Mucosa of descending colon (tissue), 3 donors: ENCODE results near the gene PLAU. TPM values are rescaled to one million over a fixed set of nuclear protein-coding genes. Genes with fewer than 3 reads are reported as not detected.
"Not testable (repeated sequence)": the region's sequence is repeated elsewhere in the genome, so short reads cannot be mapped to it uniquely, and the experiment has no call there.

ENCODE experiments used
- ATAC-seq: fragments of 200-7000 bp; cut with Tn5 transposase; one replicate; pipeline ENCODE4 v1.9.1; 2020; ENCODE audit warnings: mild to moderate bottlenecking, moderate library complexity
- DNase-seq, 3 donors: peaks; one replicate each; pipeline ENCODE4 v3.0.0-alpha.2; 2020
- H3K36me3 ChIP-seq: fragments of 200-600 bp; one replicate; pipeline ENCODE4 v1.8.0; 2021; ENCODE audit warnings: low read depth, mild to moderate bottlenecking
- H3K4me1 ChIP-seq: fragments of 200-600 bp; one replicate; pipeline ENCODE4 v1.8.0; 2021; ENCODE audit warnings: low read depth, mild to moderate bottlenecking
- H3K4me3 ChIP-seq: fragments of 200-600 bp; one replicate; pipeline ENCODE4 v1.8.0; 2021; ENCODE audit warnings: mild to moderate bottlenecking
- H3K9me3 ChIP-seq: fragments of 200-600 bp; one replicate; pipeline ENCODE4 v1.8.0; 2021; ENCODE audit warnings: mild to moderate bottlenecking
- intact Hi-C, 2 donors: fragments of 100-400 bp; cut with DNase I in 1 of 2; cut with micrococcal nuclease in 1 of 2; formaldehyde crosslinking; loops; one replicate each; pipeline versions ENCODE4 v1.11.0 to v1.11.1; 2022; cut with DNase I, micrococcal nuclease
- total RNA-seq, 3 donors: library from RNA; stranded (reverse); fragmentation: NEBNext Ultra II Directional in 2 of 3; extraction: Animal tissue kit (Norgen Biotek cat#: 25700) in 2 of 3; gene quantifications; one replicate each; pipeline versions ENCODE4 v1.2.1 to v1.2.4, GENCODE V29; 2021 to 2023
- TF ChIP-seq, protein P1 (sequence below): fragments of 200-600 bp; IDR thresholded peaks from one replicate; pipeline ENCODE4 v1.8.0; 2022; ENCODE audit warnings: antibody characterized with exemption, mild to moderate bottlenecking
- donor health status: DM: no; HTN: no; CAD: no; lungs with moderate emphysema.
- donor health status: DM: no; HTN: no; CAD: no.
- donor health status: DM: no; HTN: yes; CAD: no.

PLAU gene
- total RNA-seq, 3 donors from 2014 or later, result 4.6 to 10.3 (median 5.8) TPM

DNA sequence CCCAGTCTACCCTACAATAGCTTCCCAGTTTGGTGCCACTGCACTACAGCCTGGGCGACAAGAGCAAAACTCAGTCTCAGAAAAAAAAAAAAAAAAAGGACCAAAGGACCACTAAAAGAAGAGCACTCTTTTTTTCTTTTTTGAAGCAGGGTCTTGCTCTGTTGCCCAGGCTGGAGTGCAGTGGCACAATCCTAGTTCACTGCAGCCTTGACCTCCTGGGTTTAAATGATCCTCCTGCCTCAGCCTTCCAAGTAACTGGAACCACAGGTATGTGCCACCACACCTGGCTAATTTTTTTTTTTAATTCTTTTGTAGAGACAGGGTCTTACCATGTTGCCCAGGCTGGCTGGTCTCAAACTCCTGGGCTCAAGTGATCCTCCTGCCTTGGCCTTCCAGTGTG, 14.0 kb downstream of the PLAU start:
- ATAC-seq, result no peak
- H3K4me1 ChIP-seq, result no peaks in the 10 kb centered on the region
- no peaks in the 10 kb centered on the region for H3K36me3 ChIP-seq
- H3K4me3 ChIP-seq, result no peak overlapping the region
- TF ChIP-seq, protein P1, sequence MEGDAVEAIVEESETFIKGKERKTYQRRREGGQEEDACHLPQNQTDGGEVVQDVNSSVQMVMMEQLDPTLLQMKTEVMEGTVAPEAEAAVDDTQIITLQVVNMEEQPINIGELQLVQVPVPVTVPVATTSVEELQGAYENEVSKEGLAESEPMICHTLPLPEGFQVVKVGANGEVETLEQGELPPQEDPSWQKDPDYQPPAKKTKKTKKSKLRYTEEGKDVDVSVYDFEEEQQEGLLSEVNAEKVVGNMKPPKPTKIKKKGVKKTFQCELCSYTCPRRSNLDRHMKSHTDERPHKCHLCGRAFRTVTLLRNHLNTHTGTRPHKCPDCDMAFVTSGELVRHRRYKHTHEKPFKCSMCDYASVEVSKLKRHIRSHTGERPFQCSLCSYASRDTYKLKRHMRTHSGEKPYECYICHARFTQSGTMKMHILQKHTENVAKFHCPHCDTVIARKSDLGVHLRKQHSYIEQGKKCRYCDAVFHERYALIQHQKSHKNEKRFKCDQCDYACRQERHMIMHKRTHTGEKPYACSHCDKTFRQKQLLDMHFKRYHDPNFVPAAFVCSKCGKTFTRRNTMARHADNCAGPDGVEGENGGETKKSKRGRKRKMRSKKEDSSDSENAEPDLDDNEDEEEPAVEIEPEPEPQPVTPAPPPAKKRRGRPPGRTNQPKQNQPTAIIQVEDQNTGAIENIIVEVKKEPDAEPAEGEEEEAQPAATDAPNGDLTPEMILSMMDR, result no peak
- no peak for DNase-seq
- intact Hi-C loops, result no loop called here
- H3K9me3 ChIP-seq, result no peaks in the 10 kb centered on the region

DNA sequence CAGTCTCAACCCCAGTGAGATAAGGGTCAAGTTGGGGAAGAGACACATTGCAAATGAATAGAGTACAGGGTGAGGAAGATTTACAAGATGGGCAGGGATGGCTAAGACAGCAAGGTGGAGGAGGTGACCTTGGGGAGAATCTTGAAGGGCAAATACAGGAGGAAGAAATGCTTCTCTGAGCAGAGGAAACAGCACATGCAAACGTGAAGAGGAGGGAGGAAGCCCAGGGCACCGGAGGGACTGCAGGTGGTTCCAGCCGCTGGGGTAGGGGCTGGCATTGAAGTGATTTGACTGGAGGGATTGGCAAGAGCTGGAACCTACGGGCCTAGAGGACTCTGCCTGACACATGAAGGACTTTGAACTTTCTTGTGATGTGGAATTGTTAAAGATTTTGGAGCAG, 14.6 kb downstream of the PLAU start:
- TF ChIP-seq, protein P1, result no peak
- Histone ChIP-seq H3K9me3 (no peaks in the 10 kb centered on the region), H3K4me1 (no peaks in the 10 kb centered on the region), H3K4me3 (no peak overlapping the region), H3K36me3 (no peaks in the 10 kb centered on the region)
- ATAC-seq (no peak), DNase-seq (no peak)
- intact Hi-C loops, result no loop called here

DNA sequence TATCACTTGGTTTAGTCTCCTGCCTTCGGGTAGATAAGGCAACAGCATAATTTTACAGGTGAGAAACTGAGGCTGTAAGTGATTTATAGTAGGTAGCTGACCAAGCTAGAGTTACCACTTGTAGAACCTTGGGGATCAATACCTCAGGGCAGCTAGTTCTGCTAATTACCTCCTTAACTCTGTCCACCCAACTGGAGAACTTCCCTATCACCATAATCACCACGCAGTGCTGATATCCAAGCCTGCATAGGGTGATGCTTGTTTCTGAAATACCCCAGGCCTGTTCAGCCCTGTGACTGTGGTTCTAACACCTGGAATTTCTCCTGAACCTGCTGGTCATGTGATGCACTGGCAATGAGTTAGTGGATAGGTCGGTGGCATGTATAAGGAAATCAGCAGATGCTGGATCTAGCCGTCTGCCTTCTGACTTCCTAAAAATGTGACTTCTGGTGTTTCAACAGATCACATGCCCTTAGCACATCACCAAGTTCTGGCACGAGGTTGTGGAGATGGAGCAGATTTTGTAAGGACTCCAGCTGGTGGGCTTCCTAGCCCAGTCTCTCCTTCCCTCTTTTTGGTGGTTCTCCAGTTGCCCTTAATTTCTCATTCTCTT, 15.3 kb downstream of the PLAU start:
- Histone ChIP-seq H3K36me3 (no peaks in the 10 kb centered on the region), H3K4me3 (no peak overlapping the region), H3K9me3 (no peaks in the 10 kb centered on the region), H3K4me1 (no peaks in the 10 kb centered on the region)
- TF ChIP-seq, protein P1, result no peak
- intact Hi-C loops, result no loop called here
- peak; percentile 46 for ATAC-seq
- peak in 1 of 3 donors; percentile 21 for DNase-seq

DNA sequence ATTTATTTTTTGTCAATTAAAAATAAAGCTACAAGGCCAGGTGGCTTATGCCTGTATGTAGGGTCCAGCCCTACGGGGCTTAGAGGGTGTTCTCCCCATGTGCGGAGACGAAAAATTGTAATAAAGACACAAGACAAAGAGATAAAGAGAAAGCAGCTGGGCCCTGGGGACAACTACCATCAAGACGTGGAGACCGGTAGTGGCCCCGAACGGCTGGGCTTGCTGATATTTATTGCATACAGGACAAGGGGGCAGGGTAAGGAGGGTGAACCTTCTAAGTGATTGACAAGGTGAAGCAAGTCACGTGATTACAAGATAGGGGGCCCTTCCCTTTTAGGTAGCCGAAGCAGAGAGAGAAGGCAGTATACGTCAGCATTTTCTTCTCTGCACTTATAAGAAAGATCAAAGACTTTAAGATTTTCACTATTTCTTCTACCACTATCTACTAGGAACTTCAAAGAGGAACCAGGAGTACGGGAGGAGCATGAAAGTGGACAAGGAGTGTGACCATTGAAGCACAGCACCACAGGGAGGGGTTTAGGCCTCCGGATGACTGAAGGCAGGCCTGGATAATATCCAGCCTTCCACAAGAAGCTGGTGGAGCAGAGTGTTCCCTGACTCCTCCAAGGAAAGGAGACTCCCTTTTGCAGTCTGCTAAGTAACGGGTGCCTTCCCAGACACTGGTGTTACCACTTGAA, 19.8 kb downstream of the PLAU start:
- H3K36me3 ChIP-seq, H3K4me1 ChIP-seq, DNase-seq, intact Hi-C loops, H3K9me3 ChIP-seq, H3K4me3 ChIP-seq, ATAC-seq: not testable (repeated sequence)

DNA sequence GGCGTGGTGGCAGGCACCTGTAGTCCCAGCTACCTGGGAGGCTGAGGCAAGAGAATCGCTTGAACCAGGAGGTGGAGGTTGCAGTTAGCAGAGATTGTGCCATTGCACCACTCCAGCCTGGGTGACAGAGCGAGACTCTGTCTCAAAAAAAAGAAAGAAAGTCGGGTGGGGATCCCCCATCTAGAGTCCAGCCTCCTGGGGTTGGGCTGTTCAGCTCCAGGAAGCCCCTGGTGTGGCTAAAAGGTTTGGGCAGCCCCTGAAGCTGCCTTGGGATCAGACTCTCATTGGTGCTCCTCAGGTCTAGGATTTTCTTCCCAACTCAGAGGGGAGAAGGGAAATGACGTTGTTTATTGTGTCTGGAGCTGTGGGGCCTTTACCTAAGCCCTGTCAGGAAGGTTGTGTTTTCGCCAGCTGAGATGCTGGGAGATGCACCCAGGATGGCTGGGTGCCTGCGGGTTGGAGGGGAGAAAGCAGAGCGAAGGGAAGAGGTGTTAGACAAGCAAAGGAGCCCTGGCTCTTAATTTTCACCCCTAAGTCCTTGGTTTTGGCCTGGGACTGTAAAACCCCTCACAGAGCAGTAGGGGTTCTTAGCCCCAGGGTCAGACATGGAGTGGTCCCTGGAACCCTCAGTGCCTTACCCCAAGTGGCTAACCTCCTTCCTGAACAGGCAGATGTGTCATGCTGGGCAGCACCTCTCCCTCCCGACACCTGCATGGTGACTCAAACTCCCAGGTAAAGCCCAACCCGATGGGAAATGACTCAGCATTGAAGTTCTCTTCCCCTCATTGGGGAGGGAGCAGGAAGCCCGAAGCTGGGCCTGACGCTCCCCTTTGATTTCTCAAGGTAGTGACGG, 21.1 kb downstream of the PLAU start:
- intact Hi-C loops, result no loop called here
- DNase-seq, result peak in 1 of 3 donors; percentile 62
- Histone ChIP-seq H3K36me3 (no peaks in the 10 kb centered on the region), H3K4me3 (no peak overlapping the region), H3K4me1 (peaks cover 3% of the 10 kb centered on the region), H3K9me3 (no peaks in the 10 kb centered on the region)
- peak; percentile 97 for ATAC-seq
- TF ChIP-seq, protein P1, result no peak
